A172 (cell line): ENCODE data around the gene SENP7. TPM values are rescaled to one million over a fixed set of nuclear protein-coding genes. Genes with fewer than 3 reads are reported as not detected.

Source experiments
- total RNA-seq: library from RNA; depleted of rRNA; stranded (reverse); fragments of >200 nt; shearing (Covaris generic); gene quantifications from 2 replicates; pipeline ENCODE4 v1.2.3, GENCODE V29; 2014; rRNA removed

Gene SENP7
- total RNA-seq, 1 experiment from 2014 or later, result 23.6 TPM

Other genes with a start within 250 kb of the SENP7 start
- gene IMPG2, start 192.6 kb downstream of the SENP7 start, total RNA-seq, result 0.17 TPM in 1 of 2 replicates, not detected in the other
- gene TRMT10C, start 48.7 kb upstream of the SENP7 start, total RNA-seq, result 51.7 and 57.7 TPM in 2 replicates
- gene PCNP, start 61.0 kb upstream of the SENP7 start, total RNA-seq, result 102 and 128 TPM in 2 replicates
- gene ZBTB11, start 163.9 kb upstream of the SENP7 start, total RNA-seq, result 22.8 and 31.4 TPM in 2 replicates
- gene RPL24, start 173.5 kb upstream of the SENP7 start, total RNA-seq, result 1,824 and 2,164 TPM in 2 replicates
- 32.2 and 32.9 TPM in 2 replicates for gene CEP97, start 211.4 kb upstream of the SENP7 start, total RNA-seq